Uterus (tissue), 4 donors: ENCODE results near the gene CD2BP2. TPM values are rescaled to one million over a fixed set of nuclear protein-coding genes. Genes with fewer than 3 reads are reported as not detected.

ENCODE experiments used
- DNase-seq, 2 donors: peaks; one replicate each; pipeline ENCODE4 v3.0.0-alpha.2; 2019 to 2020
- H3K27ac ChIP-seq, 2 donors: fragments of 200-600 bp; sonication (generic); 1 replicate in 1 of 2; 2 replicates in 1 of 2; pipeline ENCODE4 v1.5.1; 2016 to 2018
- H3K27me3 ChIP-seq, 2 donors: fragments of 200-600 bp; sonication (generic); one replicate each; pipeline ENCODE4 v1.5.1; 2018 to 2019; ENCODE audit warnings: control low read depth in 1 of 2
- H3K36me3 ChIP-seq, 2 donors: fragments of 200-600 bp; sonication (generic); one replicate each; pipeline ENCODE4 v1.5.1; 2019; ENCODE audit warnings: control low read depth in 1 of 2
- H3K4me1 ChIP-seq, 2 donors: fragments of 200-600 bp; sonication (generic); one replicate each; pipeline ENCODE4 v1.5.1; 2018 to 2019; ENCODE audit warnings: control low read depth in 1 of 2
- H3K4me3 ChIP-seq, 2 donors: fragments of 200-600 bp; sonication (generic); 1 replicate in 1 of 2; 2 replicates in 1 of 2; pipeline ENCODE4 v1.5.1; 2018 to 2019; ENCODE audit warnings: mild to moderate bottlenecking in 1 of 2
- H3K9me3 ChIP-seq, 2 donors: fragments of 200-600 bp; sonication (generic); one replicate each; pipeline ENCODE4 v1.5.1; 2019; ENCODE audit warnings: control low read depth in 1 of 2
- CTCF ChIP-seq, 4 experiments: fragments of 200-600 bp in 2 of 4; fragments of 450-650 bp in 2 of 4; sonication (generic) in 2 of 4; IDR thresholded peaks; one replicate each; pipeline ENCODE4 v1.5.1; 2016 to 2019; ENCODE audit warnings: antibody characterized with exemption in 4 of 4, mild to moderate bottlenecking in 2 of 4, moderate library complexity in 1 of 4
- POLR2A ChIP-seq, 2 donors: fragments of 450-650 bp; IDR thresholded peaks; one replicate each; pipeline ENCODE4 v1.6.1; 2016; ENCODE audit warnings: antibody characterized with exemption in 2 of 2, mild to moderate bottlenecking in 1 of 2, moderate library complexity in 1 of 2
- intact Hi-C: fragments of 100-400 bp; cut with DNase I; formaldehyde crosslinking; loops from one replicate; pipeline ENCODE4 v1.15.1; 2023; ENCODE audit warnings: low total_unique reads
- total RNA-seq, 4 donors: library from RNA; depleted of rRNA in 3 of 4; stranded (reverse); fragments of >200 nt in 3 of 4; gene quantifications; one replicate each; pipeline versions ENCODE4 v1.1.0 to v1.2.4, GENCODE V29; 2014 to 2023
- donor health status: DM: yes; HTN: yes; CAD: no.

The CD2BP2 gene
- total RNA-seq, 4 donors from 2014 or later, result 27.9 to 74.7 (median 32.8) TPM

GRCh38 chr16:30372725-30373124, 17.6 kb upstream of the CD2BP2 start:
- no peaks in the 10 kb centered on the region for H3K36me3 ChIP-seq
- no peak for DNase-seq
- intact Hi-C loops, result no loop called here
- no peaks in the 10 kb centered on the region for H3K9me3 ChIP-seq
- no peak overlapping the region for H3K27ac ChIP-seq
- H3K4me1 ChIP-seq, result peaks cover 0 to 1% of the 10 kb centered on the region in 2 donors
- no peak overlapping the region for H3K4me3 ChIP-seq
- no peaks in the 10 kb centered on the region for H3K27me3 ChIP-seq
- TF ChIP-seq POLR2A (IDR thresholded peaks at IDR 0.05) (no peak), CTCF (IDR thresholded peaks at IDR 0.05) (no peak)

- intact Hi-C loops, result no loop called here
- H3K27me3 ChIP-seq, result no peaks in the 10 kb centered on the region
- peaks cover 0 to 7% of the 10 kb centered on the region in 2 donors for H3K4me1 ChIP-seq
- H3K27ac ChIP-seq, result peak overlapping the region in 1 of 2 donors; percentile 97
- H3K36me3 ChIP-seq, result no peaks in the 10 kb centered on the region
- H3K9me3 ChIP-seq, result no peaks in the 10 kb centered on the region
- DNase-seq, result no peak
- TF ChIP-seq POLR2A (IDR thresholded peaks at IDR 0.05) (no peak), CTCF (IDR thresholded peaks at IDR 0.05) (no peak)
- no peak overlapping the region for H3K4me3 ChIP-seq
Measured at GRCh38 chr16:30372038-30372712, 17.1 kb upstream of the CD2BP2 start.

GRCh38 chr16:30371248-30371816, 16.2 kb upstream of the CD2BP2 start:
- H3K9me3 ChIP-seq, result no peaks in the 10 kb centered on the region
- peak overlapping the region; percentile 40 to 48 for H3K4me3 ChIP-seq
- no peak for DNase-seq
- H3K36me3 ChIP-seq, result no peaks in the 10 kb centered on the region
- H3K4me1 ChIP-seq, result peaks cover 0 to 7% of the 10 kb centered on the region in 2 donors
- intact Hi-C loops, result no loop called here
- H3K27me3 ChIP-seq, result no peaks in the 10 kb centered on the region
- H3K27ac ChIP-seq, result peak overlapping the region; percentile 83 to 97
- TF ChIP-seq CTCF (IDR thresholded peaks at IDR 0.05), result no peak
- TF ChIP-seq POLR2A (IDR thresholded peaks at IDR 0.05), result no peak

- no peaks in the 10 kb centered on the region for H3K27me3 ChIP-seq
- DNase-seq, result peak; percentile 99 to 100
- H3K4me3 ChIP-seq, result peak within 1 kb of the TSS; percentile 70 to 98
- peak within 1 kb of the TSS; percentile 86 to 97 for H3K27ac ChIP-seq
- H3K9me3 ChIP-seq, result no peaks in the 10 kb centered on the region
- H3K4me1 ChIP-seq, result peaks cover 0 to 7% of the 10 kb centered on the region in 2 donors
- intact Hi-C loops, result no loop called here
- peak in 2 of 4 experiments; percentile 22 to 27 for TF ChIP-seq CTCF (IDR thresholded peaks at IDR 0.05)
- peak in 1 of 2 donors; percentile 87 for TF ChIP-seq POLR2A (IDR thresholded peaks at IDR 0.05)
- no peaks in the 10 kb centered on the region for H3K36me3 ChIP-seq
Measured at GRCh38 chr16:30370456-30371247, 15.5 kb upstream of the CD2BP2 start, which contains the start of gene TBC1D10B. Gene TBC1D10B, minus strand, starts transcription at chr16:30370494. Its CDS starts 311 bp downstream, at chr16:30370183.
